Large intestine (tissue), 12 donors: ENCODE results near the gene GGACT. TPM values are rescaled to one million over a fixed set of nuclear protein-coding genes. Genes with fewer than 3 reads are reported as not detected.
A peak's percentile ranks its signal among the peaks of the same experiment; 100 is the strongest.

Experiments
- DNase-seq, 2 donors: peaks; one replicate each; pipeline versions ENCODE4 v3.0.0 to v3.0.0-alpha.2; 2013
- H3K27ac ChIP-seq: one replicate; pipeline ENCODE4 v1.5.1; 2013; ENCODE audit warnings: low read length
- H3K27me3 ChIP-seq: 2 replicates; pipeline ENCODE4 v1.6.1; 2013; ENCODE audit warnings: low read length; ENCODE audit not compliant: control insufficient read depth, insufficient read depth
- H3K36me3 ChIP-seq: 2 replicates; pipeline ENCODE4 v1.6.1; 2013; ENCODE audit warnings: low read length; ENCODE audit not compliant: control insufficient read depth, insufficient read depth
- H3K4me1 ChIP-seq: one replicate; pipeline ENCODE4 v1.6.1; 2013; ENCODE audit warnings: low read length; ENCODE audit not compliant: control insufficient read depth, insufficient read depth
- H3K4me3 ChIP-seq: one replicate; pipeline ENCODE4 v1.5.1; 2013; ENCODE audit warnings: low read length
- H3K9me3 ChIP-seq: one replicate; pipeline ENCODE4 v1.6.1; 2013; ENCODE audit warnings: mild to moderate bottlenecking, low read depth, low read length, moderate library complexity; ENCODE audit not compliant: control insufficient read depth
- WGBS: methylation state at CpG from one replicate; pipeline ENCODE4 v1.1.5; 2013; ENCODE audit warnings: low lambda C conversion rate; ENCODE audit not compliant: insufficient coverage; 5-methylcytosine and 5-hydroxymethylcytosine counted together
- long read RNA-seq, 11 donors: transcript quantifications; one replicate each; lab custom pipeline, GENCODE V29; 2026
- polyA plus RNA-seq: library from polyadenylated mRNA; unstranded; fragments of 120-200 nt; gene quantifications from one replicate; pipeline ENCODE4 v1.2.1, GENCODE V29; 2013

Gene GGACT
- polyA plus RNA-seq, result 11.3 TPM
- long read RNA-seq, donor 1, result 0 reads
- long read RNA-seq, donor 2, partial matches to known transcripts, result 0 of 4 reads
- long read RNA-seq, donor 2, other reads (novel, unspliced or antisense), result 0 of 4 reads
- long read RNA-seq, donor 3, result 0 reads
- long read RNA-seq, donor 4, result 0 reads
- long read RNA-seq, donor 5, result 0 reads
- long read RNA-seq, donor 6, result 0 reads
- long read RNA-seq, donor 7, partial matches to known transcripts, result 0 of 1 reads
- long read RNA-seq, donor 7, other reads (novel, unspliced or antisense), result 0 of 1 reads
- long read RNA-seq, donor 8, partial matches to known transcripts, result 0 of 1 reads
- long read RNA-seq, donor 8, other reads (novel, unspliced or antisense), result 0 of 1 reads
- long read RNA-seq, donor 9, result 0 reads
- long read RNA-seq, donor 10, result 0 reads
- long read RNA-seq, donor 11, result 0 reads

DNA sequence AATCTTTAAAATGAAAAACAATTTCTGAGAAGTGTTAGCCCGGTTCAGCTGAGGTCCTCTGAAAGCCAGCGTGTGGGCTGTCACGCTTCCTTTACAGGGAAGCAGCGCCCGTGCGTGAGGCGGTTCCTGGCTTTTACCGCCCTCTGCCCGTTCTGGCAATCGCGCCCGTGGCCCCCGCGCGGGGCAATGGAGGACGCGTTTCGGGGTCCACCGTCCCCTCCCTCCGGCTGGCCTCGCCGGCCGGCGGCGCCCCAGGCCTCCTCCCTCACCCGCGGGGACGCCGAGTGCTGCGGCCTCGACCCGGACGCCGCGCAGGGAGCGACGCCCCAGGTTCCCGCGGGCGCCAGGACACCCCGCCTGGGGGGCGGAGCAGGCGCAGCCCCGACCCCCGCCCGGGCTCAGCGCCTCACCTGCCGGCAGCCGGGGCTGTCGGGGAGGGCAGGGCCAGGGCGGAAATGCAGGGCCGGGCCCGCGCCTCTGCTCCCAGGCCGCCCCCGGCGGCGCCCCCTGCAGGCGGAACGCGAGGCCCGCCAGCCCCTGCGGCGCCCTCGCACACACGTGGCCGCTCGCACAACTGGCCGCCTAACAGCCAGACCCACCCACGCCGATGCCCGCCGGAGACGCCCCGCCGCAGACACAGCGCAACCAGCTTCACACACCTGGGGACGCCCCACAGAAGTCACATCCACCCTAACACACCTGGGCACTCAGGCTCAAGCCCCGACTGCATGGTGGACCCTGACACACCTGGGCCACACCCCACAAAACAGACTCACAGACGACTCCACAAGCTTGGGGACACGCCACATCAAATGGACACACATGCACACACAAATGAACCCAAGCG is at the start of gene GGACT:
TSS of gene GGACT (minus strand) at position 459 of the 847 bp plus-strand sequence. CDS start 56,198 bp downstream, outside the sequence.
- Histone ChIP-seq H3K36me3 (no peaks in the 10 kb centered on the region), H3K27me3 (no peaks in the 10 kb centered on the region), H3K9me3 (no peaks in the 10 kb centered on the region), H3K27ac (peak within 1 kb of the TSS; percentile 6), H3K4me3 (peak within 1 kb of the TSS; percentile 56), H3K4me1 (peaks cover 3% of the 10 kb centered on the region)
- peak; percentile 75 to 86 for DNase-seq
- no CpG with 5 or more reads among the region's 82 CpGs for WGBS

DNA sequence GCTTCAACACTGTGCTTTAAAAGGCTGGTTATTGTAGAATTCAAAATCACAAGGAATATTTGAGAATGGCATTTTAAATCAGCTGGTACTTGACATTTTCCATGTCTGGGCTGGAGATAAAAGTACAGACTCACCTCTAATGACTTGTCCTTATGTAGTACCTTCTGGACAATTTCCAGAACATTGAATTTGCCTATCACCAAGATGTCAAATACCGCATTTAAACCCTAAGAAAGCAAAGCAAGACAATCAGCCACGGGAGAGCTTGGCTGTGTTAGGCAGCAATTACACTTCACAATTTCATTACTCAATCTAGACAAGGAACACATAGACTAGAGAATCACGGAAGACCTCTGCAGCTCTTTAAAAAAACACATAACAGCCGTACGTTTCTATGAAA is 49.2 kb upstream of the GGACT start:
- Histone ChIP-seq H3K4me3 (no peak overlapping the region), H3K27me3 (no peaks in the 10 kb centered on the region), H3K9me3 (no peaks in the 10 kb centered on the region), H3K27ac (no peak overlapping the region), H3K4me1 (no peaks in the 10 kb centered on the region), H3K36me3 (peaks cover 80% of the 10 kb centered on the region)
- whole genome bisulfite sequencing, result 86% methylated on average over 1 of the region's 5 CpGs
- no peak for DNase-seq

DNA sequence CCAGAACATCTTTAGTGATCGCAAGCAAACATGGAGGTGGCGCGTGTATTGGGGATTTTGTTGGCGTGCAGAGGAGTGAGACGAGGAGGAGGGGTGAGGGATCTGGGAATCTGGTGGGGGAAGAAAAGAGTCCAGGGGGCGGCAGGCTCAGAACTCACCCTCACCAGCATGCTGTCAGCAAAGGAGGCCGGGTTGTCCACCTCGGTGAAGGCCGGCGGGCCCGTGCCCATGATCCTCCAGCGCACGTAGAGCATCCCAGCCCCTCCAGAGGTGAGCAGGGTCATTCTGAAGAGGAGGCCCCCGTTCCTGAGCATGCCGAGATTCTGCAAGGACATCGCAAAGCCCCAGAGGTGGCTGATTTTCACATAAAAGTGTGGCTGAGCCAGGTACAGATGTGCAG is 48.8 kb upstream of the GGACT start:
- H3K36me3 ChIP-seq, result peaks cover 76% of the 10 kb centered on the region
- WGBS, result 100% methylated on average over 1 of the region's 16 CpGs

DNA sequence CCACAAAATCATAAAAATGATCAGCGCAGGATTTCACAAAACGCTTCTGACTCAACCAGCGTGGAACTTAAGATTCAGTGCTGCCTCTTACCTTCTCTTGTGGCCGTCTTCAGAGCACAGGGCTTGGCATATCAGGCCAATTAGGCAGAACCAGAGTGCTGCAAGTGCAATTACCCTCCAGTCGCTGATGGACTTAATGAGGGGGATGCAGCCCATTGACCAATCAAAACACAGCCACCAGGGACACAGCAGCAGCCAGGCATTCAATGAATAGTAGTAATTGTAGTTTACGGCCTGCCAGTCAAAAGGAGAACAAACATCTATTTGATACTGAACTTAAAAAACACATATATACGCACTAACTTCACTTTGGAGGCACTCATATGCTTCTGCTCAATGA is 47.9 kb upstream of the GGACT start:
- H3K4me1 ChIP-seq, result no peaks in the 10 kb centered on the region
- peaks cover 72% of the 10 kb centered on the region for H3K36me3 ChIP-seq
- no peak overlapping the region for H3K4me3 ChIP-seq
- no peaks in the 10 kb centered on the region for H3K27me3 ChIP-seq
- no peak for DNase-seq
- no peak overlapping the region for H3K27ac ChIP-seq
- no CpG with 5 or more reads among the region's 7 CpGs for WGBS
- no peaks in the 10 kb centered on the region for H3K9me3 ChIP-seq

More for the DNA sequence above, 48.8 kb upstream of the GGACT start:
- Histone ChIP-seq H3K27me3 (no peaks in the 10 kb centered on the region), H3K4me3 (no peak overlapping the region), H3K4me1 (no peaks in the 10 kb centered on the region), H3K27ac (no peak overlapping the region), H3K9me3 (no peaks in the 10 kb centered on the region)
- DNase-seq, result no peak

DNA sequence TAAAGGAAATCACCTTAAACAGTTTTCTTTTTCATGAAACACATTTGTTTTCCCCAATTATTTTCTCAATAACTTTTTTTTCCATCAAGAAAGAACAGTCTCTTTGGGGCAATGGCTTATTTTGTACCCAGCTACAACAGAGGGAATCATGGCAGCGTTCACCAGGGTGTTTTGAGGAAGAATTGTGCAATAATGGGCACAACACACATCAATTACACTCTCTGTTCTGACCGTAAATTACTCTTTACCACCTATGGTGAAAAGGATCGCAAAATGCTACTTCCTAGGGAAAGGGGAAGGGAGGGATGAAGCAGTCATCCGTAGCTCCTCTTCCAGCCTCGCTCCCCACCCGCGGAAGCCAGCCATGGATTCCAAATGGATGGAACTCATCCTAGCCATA is 47.4 kb upstream of the GGACT start:
- H3K9me3 ChIP-seq, result no peaks in the 10 kb centered on the region
- DNase-seq, result no peak
- peaks cover 69% of the 10 kb centered on the region for H3K36me3 ChIP-seq
- WGBS, result 100% methylated on average over 2 of the region's 7 CpGs
- no peak overlapping the region for H3K4me3 ChIP-seq
- no peaks in the 10 kb centered on the region for H3K27me3 ChIP-seq
- H3K4me1 ChIP-seq, result no peaks in the 10 kb centered on the region
- H3K27ac ChIP-seq, result no peak overlapping the region

DNA sequence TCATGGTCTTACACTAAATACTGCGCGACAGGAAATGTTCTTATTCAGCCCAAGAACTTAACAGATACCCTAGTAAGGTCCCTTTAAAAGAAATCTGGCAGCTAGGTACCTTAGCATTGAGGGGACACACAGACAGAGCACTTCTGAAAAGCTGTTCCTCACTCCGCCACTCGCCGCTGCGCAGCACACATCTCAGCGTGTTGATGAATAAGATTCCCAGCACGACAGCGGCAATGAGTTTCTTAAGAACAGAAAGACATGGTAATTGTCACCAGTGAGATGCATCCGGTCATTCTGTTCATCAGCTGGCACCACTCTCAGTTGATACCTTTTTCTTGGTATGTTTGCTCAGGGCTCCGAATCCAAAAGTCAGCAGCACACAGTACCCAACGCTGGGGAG is 46.1 kb upstream of the GGACT start:
- Histone ChIP-seq H3K4me1 (no peaks in the 10 kb centered on the region), H3K27me3 (no peaks in the 10 kb centered on the region), H3K4me3 (no peak overlapping the region), H3K36me3 (peaks cover 69% of the 10 kb centered on the region), H3K27ac (no peak overlapping the region), H3K9me3 (no peaks in the 10 kb centered on the region)
- no peak for DNase-seq
- no CpG with 5 or more reads among the region's 12 CpGs for WGBS

DNA sequence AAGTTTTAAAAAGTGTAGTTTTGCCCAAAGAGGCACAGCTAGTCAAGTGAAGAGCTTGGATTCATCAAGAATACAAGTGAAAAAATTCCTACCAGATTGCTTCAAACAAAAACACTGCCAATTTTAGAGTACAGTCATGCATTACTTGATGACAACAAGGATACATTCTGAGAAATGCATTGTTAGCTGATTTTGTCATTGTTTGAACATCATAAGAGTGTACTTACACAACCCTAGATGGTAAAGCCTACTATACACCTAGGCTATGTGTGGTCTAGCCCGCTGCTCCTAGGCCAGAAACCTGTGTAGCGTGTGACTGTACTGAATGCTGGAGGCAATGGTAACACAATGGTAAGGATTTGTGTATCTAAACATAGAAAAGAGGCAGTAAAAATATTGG is 44.9 kb upstream of the GGACT start:
- DNase-seq, result no peak
- WGBS, result 100% methylated on average over 1 of the region's 2 CpGs
- no peaks in the 10 kb centered on the region for H3K27me3 ChIP-seq
- H3K9me3 ChIP-seq, result no peaks in the 10 kb centered on the region
- H3K4me1 ChIP-seq, result no peaks in the 10 kb centered on the region
- H3K36me3 ChIP-seq, result peaks cover 70% of the 10 kb centered on the region
- H3K4me3 ChIP-seq, result no peak overlapping the region
- H3K27ac ChIP-seq, result no peak overlapping the region

DNA sequence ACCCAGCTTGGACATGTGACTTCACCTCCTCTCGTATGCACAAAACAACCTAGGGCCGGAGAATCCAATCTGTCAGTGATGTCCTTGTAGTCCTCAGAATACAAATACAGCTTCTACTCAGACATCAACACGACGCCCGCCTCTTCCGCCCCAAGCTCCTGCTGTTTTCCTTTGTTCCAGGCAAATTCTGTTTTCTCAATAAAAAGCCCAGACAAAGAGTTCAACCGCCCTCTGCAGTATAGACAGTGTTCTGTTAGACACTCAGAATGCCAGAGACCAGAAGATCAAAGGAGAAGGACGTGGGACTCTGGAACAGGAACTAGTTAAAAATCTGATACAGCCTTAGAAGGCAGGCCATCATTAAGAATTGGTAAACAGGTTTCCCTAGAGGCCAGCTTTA is 42.0 kb upstream of the GGACT start:
- no peak for DNase-seq
- Histone ChIP-seq H3K27me3 (no peaks in the 10 kb centered on the region), H3K4me1 (no peaks in the 10 kb centered on the region), H3K27ac (no peak overlapping the region), H3K36me3 (peaks cover 66% of the 10 kb centered on the region), H3K4me3 (no peak overlapping the region), H3K9me3 (no peaks in the 10 kb centered on the region)
- WGBS, result no CpG with 5 or more reads among the region's 8 CpGs

DNA sequence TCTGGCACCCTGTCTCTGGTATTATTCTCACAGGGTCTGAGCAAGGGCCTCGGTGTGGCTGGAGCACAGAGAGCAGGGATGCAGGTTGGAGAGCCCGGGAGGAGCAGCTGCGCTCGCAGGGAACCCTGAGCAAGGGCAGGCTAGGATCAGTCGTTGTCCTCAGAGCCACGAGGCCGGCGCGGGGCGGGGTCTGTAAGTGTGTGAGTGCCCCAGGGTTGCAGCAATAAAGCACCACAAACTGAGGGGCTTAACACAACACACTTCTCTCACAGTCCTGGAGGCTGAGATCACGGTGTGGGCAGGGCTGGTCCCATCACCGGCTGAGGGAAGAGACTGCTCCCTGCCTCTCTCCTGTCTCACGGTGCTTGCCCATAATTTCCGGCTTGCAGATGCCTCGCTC is 38.5 kb upstream of the GGACT start:
- H3K36me3 ChIP-seq, result peaks cover 65% of the 10 kb centered on the region
- H3K27ac ChIP-seq, result no peak overlapping the region
- WGBS, result 100% methylated on average over 3 of the region's 15 CpGs
- no peak overlapping the region for H3K4me3 ChIP-seq
- DNase-seq, result no peak
- H3K9me3 ChIP-seq, result peaks cover 3% of the 10 kb centered on the region
- no peaks in the 10 kb centered on the region for H3K4me1 ChIP-seq
- H3K27me3 ChIP-seq, result no peaks in the 10 kb centered on the region

DNA sequence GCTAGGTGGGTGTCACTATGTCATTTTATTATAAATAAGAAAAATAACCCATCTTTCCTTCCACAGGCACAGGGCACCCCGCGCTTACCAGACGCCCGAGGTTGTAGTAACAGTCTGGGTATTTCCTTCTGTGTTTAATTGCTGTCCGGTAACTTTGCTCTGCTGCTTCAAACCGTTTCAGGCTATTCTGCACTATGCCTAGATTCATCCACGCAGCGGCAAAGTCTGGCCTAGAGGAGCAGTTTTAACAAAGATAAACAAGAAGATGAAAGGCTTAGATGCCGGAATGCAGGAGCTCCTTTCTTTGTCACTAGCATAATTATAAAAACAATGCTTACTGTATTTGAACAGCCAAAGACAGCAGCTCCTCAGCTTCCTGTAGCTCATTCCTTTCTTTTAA is 36.9 kb upstream of the GGACT start:
- Histone ChIP-seq H3K9me3 (peaks cover 3% of the 10 kb centered on the region), H3K27ac (no peak overlapping the region), H3K36me3 (peaks cover 64% of the 10 kb centered on the region), H3K27me3 (no peaks in the 10 kb centered on the region), H3K4me1 (no peaks in the 10 kb centered on the region), H3K4me3 (no peak overlapping the region)
- no peak for DNase-seq
- no CpG with 5 or more reads among the region's 9 CpGs for WGBS
